Chondrocyte (in vitro differentiated cells): ENCODE results near the gene SVOPL. TPM values are rescaled to one million over a fixed set of nuclear protein-coding genes. Genes with fewer than 3 reads are reported as not detected.
A peak's percentile ranks its signal among the peaks of the same experiment; 100 is the strongest.

Source experiments
- DNase-seq: peaks from one replicate; pipeline ENCODE4 v3.0.0; 2021; ENCODE audit warnings: mixed read lengths, low spot score
- H3K27ac Mint-ChIP-seq: one replicate; pipeline ENCODE4 v1.8.0; 2021; ENCODE audit warnings: mild to moderate bottlenecking, moderate library complexity, mixed read lengths; ENCODE audit not compliant: unreplicated experiment
- H3K27me3 Mint-ChIP-seq: 2 replicates; pipeline ENCODE4 v1.8.0; 2021; ENCODE audit warnings: low read depth, mixed read lengths
- H3K36me3 Mint-ChIP-seq: 2 replicates; pipeline ENCODE4 v1.8.0; 2021; ENCODE audit warnings: low read depth, mixed read lengths
- H3K4me1 Mint-ChIP-seq: 2 replicates; pipeline ENCODE4 v1.8.0; 2021; ENCODE audit warnings: low read depth, mild to moderate bottlenecking, mixed read lengths
- H3K4me3 Mint-ChIP-seq: one replicate; pipeline ENCODE4 v1.8.0; 2021; ENCODE audit warnings: mild to moderate bottlenecking, moderate library complexity, mixed read lengths; ENCODE audit not compliant: unreplicated experiment
- H3K9me3 Mint-ChIP-seq: 2 replicates; pipeline ENCODE4 v1.8.0; 2021; ENCODE audit warnings: low read depth, mixed read lengths
- CTCF ChIP-seq: fragments of 200-600 bp; sonication (generic); IDR thresholded peaks from 2 replicates; pipeline ENCODE4 v1.5.0; 2021; ENCODE audit warnings: antibody characterized with exemption, mild to moderate bottlenecking, moderate library complexity
- total RNA-seq: library from RNA; stranded (reverse); gene quantifications from 3 replicates; pipeline ENCODE4 v1.2.1, GENCODE V29; 2021

Gene SVOPL
- total RNA-seq, 1 donor from 2014 or later, result not detected

GRCh38 chr7:138575897-138576428 lies 125.2 kb downstream of the SVOPL start:
- Mint-ChIP-seq H3K27ac (peak overlapping the region; percentile 0), H3K4me1 (peaks cover 14% of the 10 kb centered on the region), H3K36me3 (peaks cover 42% of the 10 kb centered on the region), H3K9me3 (peaks cover 7% of the 10 kb centered on the region), H3K4me3 (no peak overlapping the region), H3K27me3 (no peaks in the 10 kb centered on the region)
- TF ChIP-seq CTCF, result no peak
- DNase-seq, result no peak

GRCh38 chr7:138573741-138574140 lies 127.4 kb downstream of the SVOPL start:
- Mint-ChIP-seq H3K4me1 (peaks cover 14% of the 10 kb centered on the region), H3K27me3 (no peaks in the 10 kb centered on the region), H3K9me3 (peaks cover 7% of the 10 kb centered on the region), H3K4me3 (no peak overlapping the region), H3K36me3 (peaks cover 42% of the 10 kb centered on the region), H3K27ac (no peak overlapping the region)
- no peak for DNase-seq
- no peak for TF ChIP-seq CTCF

- H3K27ac Mint-ChIP-seq, result no peak overlapping the region
- no peaks in the 10 kb centered on the region for H3K27me3 Mint-ChIP-seq
- TF ChIP-seq CTCF, result no peak
- H3K36me3 Mint-ChIP-seq, result peaks cover 33% of the 10 kb centered on the region
- no peak overlapping the region for H3K4me3 Mint-ChIP-seq
- H3K9me3 Mint-ChIP-seq, result peaks cover 2% of the 10 kb centered on the region
- DNase-seq, result no peak
- H3K4me1 Mint-ChIP-seq, result peaks cover 8% of the 10 kb centered on the region
Observed at GRCh38 chr7:138570715-138571114, 130.4 kb downstream of the SVOPL start.

- Mint-ChIP-seq H3K27ac (no peak overlapping the region), H3K9me3 (peaks cover 15% of the 10 kb centered on the region), H3K4me3 (no peak overlapping the region), H3K4me1 (peaks cover 10% of the 10 kb centered on the region), H3K36me3 (peaks cover 42% of the 10 kb centered on the region), H3K27me3 (no peaks in the 10 kb centered on the region)
- DNase-seq, result no peak
- no peak for TF ChIP-seq CTCF
Observed at GRCh38 chr7:138569418-138569817, 131.7 kb downstream of the SVOPL start.

- no peaks in the 10 kb centered on the region for H3K27me3 Mint-ChIP-seq
- no peak overlapping the region for H3K27ac Mint-ChIP-seq
- peaks cover 13% of the 10 kb centered on the region for H3K4me1 Mint-ChIP-seq
- peaks cover 45% of the 10 kb centered on the region for H3K36me3 Mint-ChIP-seq
- H3K9me3 Mint-ChIP-seq, result peaks cover 19% of the 10 kb centered on the region
- H3K4me3 Mint-ChIP-seq, result no peak overlapping the region
- no peak for DNase-seq
- no peak for TF ChIP-seq CTCF
Observed at GRCh38 chr7:138568655-138569054, 132.5 kb downstream of the SVOPL start.
